GM21528 (cell line): Measurements from ENCODE around the gene CNBP.

ENCODE experiments used
- ATAC-seq: cut with Tn5 transposase; IDR thresholded peaks from one replicate; pipeline ENCODE4 v1.9.1; 2021; ENCODE audit warnings: mild to moderate bottlenecking, moderate library complexity; ENCODE audit not compliant: unreplicated experiment, low FRiP score

Gene CNBP

GRCh38 chr3:129132097-129132866 lies 51.4 kb downstream of the CNBP start:
- no peak for ATAC-seq

GRCh38 chr3:129131465-129132088 lies 52.1 kb downstream of the CNBP start:
- no peak for ATAC-seq

DNA sequence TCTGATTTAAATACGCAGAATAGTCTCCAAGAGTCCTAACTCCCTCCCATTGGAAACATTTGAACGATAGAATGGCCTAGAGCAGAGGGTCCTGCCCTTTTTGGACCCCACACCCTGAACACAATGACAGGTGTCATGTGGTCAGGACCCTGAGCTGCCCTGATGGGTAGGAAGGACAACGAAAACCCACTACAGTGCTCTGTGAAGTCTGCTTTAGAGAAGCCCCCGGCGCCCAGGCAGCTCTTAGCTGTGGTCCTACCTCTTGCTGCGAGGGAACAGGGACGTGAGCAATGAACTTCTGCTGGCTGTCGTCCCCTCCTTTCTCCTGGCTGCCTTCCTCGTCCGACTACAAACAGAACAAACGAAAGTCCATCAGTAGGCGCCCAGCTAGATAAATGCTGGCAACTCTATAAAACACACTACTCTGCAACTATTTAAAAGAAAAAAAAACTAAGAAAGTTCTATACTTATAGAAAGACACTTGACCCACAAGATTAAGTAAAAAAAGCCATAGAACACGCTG lies 53.3 kb downstream of the CNBP start:
- ATAC-seq = no peak

DNA sequence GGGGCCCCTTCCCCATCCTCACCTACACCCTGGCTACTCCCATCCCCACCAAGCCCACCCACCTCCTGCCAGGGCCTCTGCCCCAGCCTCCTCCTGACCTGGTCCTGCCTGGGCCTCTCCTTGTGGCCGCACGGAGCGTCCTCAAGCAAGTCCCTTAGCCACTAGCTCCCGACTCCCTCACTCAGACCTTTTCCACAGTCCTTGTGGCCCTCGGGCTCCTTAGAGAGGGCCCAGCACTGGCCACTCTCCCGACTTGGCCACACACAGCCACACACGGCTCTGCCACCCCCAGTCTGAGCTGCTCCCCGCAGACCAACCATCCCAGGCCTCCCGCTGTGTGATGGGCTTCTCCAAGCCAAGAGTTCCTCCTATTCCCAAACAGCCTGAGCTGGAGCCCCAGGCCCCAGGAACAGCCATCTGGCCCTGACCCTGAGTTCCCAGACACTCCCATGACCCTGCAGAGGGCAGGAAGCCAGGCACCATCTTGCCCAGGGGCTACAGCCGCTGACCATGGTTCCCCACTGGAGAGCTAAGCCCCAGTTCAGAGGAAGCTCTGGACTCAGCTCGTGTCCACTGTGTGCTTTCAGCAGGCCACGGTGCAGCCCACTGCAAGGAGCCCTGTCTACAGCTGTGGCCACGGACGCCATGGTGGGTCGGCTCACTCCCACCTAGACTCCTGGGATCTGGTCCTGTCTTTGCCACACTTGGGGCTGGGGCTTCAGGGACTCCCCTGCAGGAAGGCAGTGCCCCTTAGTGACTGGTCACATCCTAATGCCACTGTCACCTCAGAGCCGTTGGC lies 55.1 kb downstream of the CNBP start:
- no peak for ATAC-seq

DNA sequence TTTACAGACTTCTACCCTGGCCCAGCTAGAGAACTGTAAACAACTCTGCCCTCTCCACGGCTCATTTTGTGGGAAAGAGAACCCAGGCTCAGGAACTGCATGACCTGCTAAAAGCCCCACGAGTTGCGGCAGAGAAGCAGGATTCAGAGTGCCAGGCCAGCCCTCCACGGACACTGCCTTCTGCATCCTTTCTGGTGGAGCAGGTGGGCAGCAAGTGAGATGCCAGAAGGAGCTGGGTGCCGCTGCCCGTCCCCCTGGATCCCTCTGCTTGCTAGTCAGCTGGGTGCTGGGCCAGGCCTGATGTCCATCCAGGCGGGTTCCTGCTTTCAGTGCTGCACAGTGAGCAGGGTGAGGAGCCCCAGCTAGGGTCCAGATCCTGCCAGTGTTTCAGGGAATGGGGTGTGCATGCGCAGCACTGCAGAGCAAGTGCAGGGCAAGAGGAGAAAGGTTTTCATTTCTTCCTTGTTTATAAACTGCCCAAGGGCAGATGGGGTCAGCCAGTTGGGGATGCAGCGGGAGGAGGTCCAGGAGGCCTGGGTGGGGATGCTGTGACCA lies 56.9 kb downstream of the CNBP start:
- no peak for ATAC-seq

DNA sequence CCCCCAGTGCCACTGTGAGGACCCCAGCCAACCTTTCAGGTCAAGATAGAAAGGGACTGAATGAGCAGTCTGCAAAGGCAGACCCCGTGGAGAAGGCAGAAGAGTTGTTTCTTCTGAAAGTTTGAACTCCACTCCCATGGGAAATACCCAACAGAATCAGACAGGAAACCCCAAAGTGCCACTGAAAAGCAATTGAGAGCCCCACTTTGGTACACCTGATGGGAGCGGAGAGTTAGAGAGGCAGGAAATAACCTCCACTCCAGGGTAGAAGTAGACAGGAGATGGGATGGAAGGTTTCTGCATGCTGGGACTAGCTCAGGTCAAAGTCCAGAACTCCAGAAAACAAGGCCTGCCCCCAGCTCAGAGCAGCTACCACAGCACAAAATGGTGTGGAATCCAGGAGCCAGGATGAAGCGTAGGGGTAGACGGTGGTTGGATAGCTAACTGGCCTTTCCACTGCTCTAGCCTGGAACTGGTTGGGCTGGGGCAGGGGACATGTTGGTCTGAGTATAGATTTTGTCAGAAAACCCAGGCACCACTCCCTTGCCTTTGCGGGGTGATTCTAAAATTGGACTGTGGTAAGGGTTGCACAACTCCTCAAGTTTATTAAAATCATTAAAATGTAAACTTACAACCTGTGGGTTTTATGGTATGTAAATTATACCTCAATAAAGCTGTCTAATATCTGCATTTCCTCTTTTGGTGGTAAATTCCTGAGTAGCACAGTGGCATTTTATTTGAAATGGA lies 60.2 kb downstream of the CNBP start:
- no peak for ATAC-seq

DNA sequence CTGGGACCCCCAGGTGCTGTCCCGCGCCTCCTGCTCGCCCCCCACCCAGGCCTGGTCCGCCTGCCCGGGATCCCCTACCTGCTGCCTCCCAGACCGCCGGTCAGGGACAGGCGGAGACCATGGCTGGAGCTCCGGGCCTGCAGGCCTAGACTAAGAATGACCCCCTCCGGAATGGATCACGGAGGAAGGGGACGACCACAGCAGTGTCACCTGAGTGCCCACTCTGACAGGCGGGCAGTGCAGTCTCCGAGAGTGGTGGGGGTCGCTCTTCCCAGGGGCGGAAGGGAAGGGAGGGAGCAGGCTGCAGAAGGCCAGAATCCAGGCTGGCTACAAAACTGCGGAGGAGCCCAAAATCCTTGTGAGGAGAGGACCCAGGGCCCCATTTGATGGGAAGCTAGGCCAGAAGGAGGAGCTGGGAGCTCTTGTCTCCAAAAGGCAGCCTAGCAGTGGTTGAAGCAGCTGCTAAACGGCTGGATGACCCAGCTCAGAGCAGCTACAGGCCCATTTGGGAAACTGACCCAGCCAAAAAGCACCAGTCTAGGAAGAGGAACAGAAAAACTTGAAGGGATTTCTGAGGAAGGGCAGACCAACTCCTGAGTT lies 61.2 kb downstream of the CNBP start:
- no peak for ATAC-seq

DNA sequence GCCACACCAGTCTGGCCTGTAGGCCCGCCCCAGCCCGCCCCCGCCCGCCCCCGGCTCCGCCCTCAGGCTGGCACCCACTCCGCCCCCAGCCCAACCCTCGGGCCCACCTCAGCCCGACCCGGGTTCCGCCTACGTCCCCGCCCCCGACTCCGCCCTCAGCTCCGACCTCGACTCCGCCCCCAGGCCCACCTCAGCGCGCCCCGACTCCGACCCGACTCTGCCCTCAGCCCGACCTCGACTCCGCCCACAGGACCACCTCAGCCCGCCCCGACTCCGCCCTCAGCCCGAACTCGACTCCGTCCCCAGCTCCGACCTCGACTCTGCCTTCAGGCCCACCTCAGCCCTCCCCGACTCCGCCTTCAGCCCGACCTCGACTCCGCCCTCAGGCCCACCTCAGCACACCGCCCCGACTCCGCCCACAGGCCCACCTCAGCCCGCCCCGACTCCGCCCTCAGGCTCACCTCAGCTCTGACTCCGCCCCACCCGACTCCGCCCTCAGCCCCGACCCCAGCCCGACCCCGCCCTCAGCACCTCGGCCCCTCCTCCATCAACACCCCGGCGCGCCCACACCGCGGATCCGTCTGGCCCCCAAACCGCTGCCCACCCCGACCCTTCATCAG lies 61.8 kb downstream of the CNBP start, which contains the start of gene RAB43:
Gene RAB43 (minus strand): TSS at position 13 of the 620 bp plus-strand sequence. CDS start 315 bp downstream, outside the sequence.
- ATAC-seq = peak; percentile 42

- peak; percentile 41 for ATAC-seq
These were observed 62.5 kb downstream of the CNBP start for GRCh38 chr3:129121016-129121791.

- ATAC-seq = peak; percentile 70
These were observed 63.3 kb downstream of the CNBP start for GRCh38 chr3:129120254-129121004.

- ATAC-seq = no peak
These were observed 64.2 kb downstream of the CNBP start for GRCh38 chr3:129119365-129120100.

DNA sequence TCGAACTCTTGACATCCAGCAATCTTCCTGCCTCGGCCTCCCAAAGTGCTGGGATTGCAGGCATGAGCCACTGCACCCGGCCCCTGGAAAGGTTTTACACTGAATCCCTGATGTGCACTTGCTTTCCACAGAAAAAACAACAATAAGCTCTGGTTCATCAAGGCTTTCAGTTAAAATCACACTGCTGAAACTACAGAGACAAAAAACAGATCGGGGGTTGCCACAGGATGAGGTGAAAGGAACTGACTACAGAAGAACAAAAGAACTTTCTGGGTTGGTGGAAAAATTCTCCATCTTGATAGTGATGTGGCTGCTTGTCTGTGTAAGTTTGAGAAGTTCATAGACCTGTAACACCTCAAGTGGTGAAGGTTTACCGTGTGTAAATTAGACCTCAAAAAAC lies 65.0 kb downstream of the CNBP start:
- no peak for ATAC-seq
